Measurements from ENCODE around the gene HCCS.
A peak's percentile ranks its signal among the peaks of the same experiment; 100 is the strongest.

Gene HCCS

GRCh38 chrX:11111037-11111851 is at the start of gene HCCS:
TSS of gene HCCS (plus strand) at chrX:11111332. CDS start at chrX:11112061, 729 bp downstream.
- peak; percentile 59 to 70 for DNase-seq (ENCODE audit: low read depth in 2 of 2)

GRCh38 chrX:11064276-11064675 is 46.9 kb upstream of the HCCS start:
- DNase-seq (ENCODE audit: low read depth in 2 of 2), result no peak

GRCh38 chrX:11064851-11065600 is 46.1 kb upstream of the HCCS start:
- DNase-seq (ENCODE audit: low read depth in 2 of 2), result no peak

GRCh38 chrX:11066812-11067211 is 44.3 kb upstream of the HCCS start:
- DNase-seq (ENCODE audit: low read depth in 2 of 2), result no peak

GRCh38 chrX:11073381-11073780 is 37.8 kb upstream of the HCCS start:
- DNase-seq (ENCODE audit: low read depth in 2 of 2), result no peak

- no peak for DNase-seq (ENCODE audit: low read depth in 2 of 2)
These were observed 30.3 kb upstream of the HCCS start for GRCh38 chrX:11080741-11081305.

GRCh38 chrX:11081511-11081910 is 29.6 kb upstream of the HCCS start:
- no peak for DNase-seq (ENCODE audit: low read depth in 2 of 2)

GRCh38 chrX:11085305-11085704 is 25.8 kb upstream of the HCCS start:
- no peak for DNase-seq (ENCODE audit: low read depth in 2 of 2)

- no peak for DNase-seq (ENCODE audit: low read depth in 2 of 2)
These were observed 21.3 kb upstream of the HCCS start for GRCh38 chrX:11089802-11090201.

GRCh38 chrX:11097933-11098332 is 13.2 kb upstream of the HCCS start:
- no peak for DNase-seq (ENCODE audit: low read depth in 2 of 2)

- DNase-seq (ENCODE audit: low read depth in 2 of 2), result no peak
These were observed 11.7 kb upstream of the HCCS start for GRCh38 chrX:11099465-11099864.

GRCh38 chrX:11100281-11101035 is 10.7 kb upstream of the HCCS start:
- no peak for DNase-seq (ENCODE audit: low read depth in 2 of 2)

GRCh38 chrX:11103006-11103405 is 8.1 kb upstream of the HCCS start:
- no peak for DNase-seq (ENCODE audit: low read depth in 2 of 2)

- no peak for DNase-seq (ENCODE audit: low read depth in 2 of 2)
These were observed 7.4 kb upstream of the HCCS start for GRCh38 chrX:11103751-11104150.

GRCh38 chrX:11105080-11105479 is 6.1 kb upstream of the HCCS start:
- no peak for DNase-seq (ENCODE audit: low read depth in 2 of 2)

GRCh38 chrX:11108253-11108941 is 2.7 kb upstream of the HCCS start:
- no peak for DNase-seq (ENCODE audit: low read depth in 2 of 2)

- DNase-seq (ENCODE audit: low read depth in 2 of 2), result no peak
These were observed 1.2 kb upstream of the HCCS start for GRCh38 chrX:11109968-11110367.

- no peak for DNase-seq (ENCODE audit: low read depth in 2 of 2)
These were observed 815 bp downstream of the HCCS start for GRCh38 chrX:11111947-11112346.

GRCh38 chrX:11113731-11114130 is 2.6 kb downstream of the HCCS start:
- no peak for DNase-seq (ENCODE audit: low read depth in 2 of 2)

- no peak for DNase-seq (ENCODE audit: low read depth in 2 of 2)
These were observed 6.6 kb downstream of the HCCS start for GRCh38 chrX:11117745-11118144.

GRCh38 chrX:11119313-11119943 is 8.3 kb downstream of the HCCS start:
- no peak for DNase-seq (ENCODE audit: low read depth in 2 of 2)

Measured in stimulated activated CD8-positive, alpha-beta memory T cell treated with anti-CD3 and anti-CD28 coated beads, Interleukin-2, amount 100 ng/mL, for 48 hours (primary cell).